SH-SY5Y (cell line): ENCODE data around the gene NTRK2.

Experiments used
- GATA2 ChIP-seq: IDR thresholded peaks from 2 replicates; pipeline ENCODE4 v1.6.1; 2011; ENCODE audit warnings: mild to moderate bottlenecking, low read depth, low read length
- GATA3 ChIP-seq: IDR thresholded peaks from 2 replicates; pipeline ENCODE4 v1.6.1; 2011; ENCODE audit warnings: low read depth, mild to moderate bottlenecking, low read length, moderate library complexity

NTRK2 gene

DNA sequence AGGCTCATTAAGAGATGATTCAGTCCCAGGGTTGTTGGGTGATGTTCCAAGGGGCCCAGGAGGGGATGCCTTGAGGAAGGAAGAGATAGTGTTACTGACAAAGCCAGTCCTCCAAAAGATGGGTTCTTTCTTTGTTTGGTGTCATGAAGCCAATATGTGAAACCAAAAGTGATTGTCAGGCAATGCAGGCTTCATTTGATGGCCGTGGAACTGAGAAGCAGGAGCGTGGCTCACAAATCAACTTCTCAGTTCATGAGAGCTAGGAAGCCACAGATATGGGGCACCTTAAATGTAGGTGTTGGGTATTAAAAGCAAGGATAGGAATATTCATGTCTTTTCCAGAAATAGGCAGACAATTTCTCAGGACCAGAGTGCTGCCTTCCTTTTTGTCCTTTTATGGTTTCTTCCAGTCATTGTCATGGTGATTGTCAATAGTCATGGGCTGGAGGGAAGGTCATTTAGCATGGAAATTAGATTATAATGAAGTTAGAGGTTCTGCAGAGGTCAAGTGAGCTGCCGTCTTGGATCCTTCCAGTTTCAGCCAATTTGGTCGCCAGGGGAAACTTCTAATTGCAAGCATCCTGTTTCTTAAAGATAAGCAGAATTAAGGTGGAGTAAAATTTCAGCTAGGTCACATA is 393.0 kb downstream of the NTRK2 start:
- no peak for TF ChIP-seq GATA3
- TF ChIP-seq GATA2 = no peak

DNA sequence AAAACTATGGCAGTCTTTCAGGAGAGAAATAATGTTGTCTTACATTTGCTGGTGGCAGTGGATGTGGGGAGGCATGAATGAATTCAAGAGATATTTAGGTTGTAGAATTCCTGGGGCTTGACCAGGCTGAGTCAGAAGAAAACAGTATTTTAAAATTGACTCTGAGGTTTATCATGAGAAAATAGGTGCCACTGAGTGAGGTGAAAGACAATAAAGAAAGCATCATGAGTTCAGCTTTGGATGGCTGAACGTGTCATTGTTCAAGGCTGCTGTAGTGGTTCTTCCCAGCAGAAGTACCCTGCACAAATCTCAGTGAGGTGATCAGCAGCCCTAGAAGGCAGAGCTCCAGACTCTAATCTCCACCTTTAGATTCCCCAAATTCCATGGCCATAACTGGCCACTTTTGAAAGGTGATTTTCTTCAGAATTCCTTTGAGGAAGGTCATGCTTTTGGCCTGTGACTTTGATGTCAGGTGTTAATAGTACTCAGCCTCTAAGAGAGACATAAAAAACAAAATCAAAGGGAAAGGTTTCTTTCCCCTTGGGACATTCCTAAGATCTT is 395.4 kb downstream of the NTRK2 start:
- TF ChIP-seq GATA3 (no peak), GATA2 (no peak)

DNA sequence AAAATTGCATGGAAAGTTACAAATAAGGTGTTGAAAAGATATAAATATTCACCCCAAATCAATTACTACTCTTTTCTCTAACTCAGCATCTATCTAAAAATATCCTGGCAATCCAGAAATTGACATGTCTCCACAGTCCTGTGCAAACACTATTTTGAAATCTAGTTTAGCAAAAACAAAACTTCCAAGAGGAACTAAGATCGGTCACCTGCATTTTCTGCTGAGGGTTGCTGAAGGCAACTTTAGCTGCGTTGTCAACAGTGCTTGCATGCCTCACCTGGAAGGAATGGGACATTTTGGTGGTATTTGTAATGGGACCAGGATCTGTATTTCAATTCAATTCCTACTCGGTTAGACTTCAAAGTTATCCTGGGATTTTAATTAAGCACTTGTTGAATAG is 398.3 kb downstream of the NTRK2 start:
- TF ChIP-seq GATA3 (no peak), GATA2 (no peak)
